ENCODE data around the gene HACE1.

HACE1 gene

DNA sequence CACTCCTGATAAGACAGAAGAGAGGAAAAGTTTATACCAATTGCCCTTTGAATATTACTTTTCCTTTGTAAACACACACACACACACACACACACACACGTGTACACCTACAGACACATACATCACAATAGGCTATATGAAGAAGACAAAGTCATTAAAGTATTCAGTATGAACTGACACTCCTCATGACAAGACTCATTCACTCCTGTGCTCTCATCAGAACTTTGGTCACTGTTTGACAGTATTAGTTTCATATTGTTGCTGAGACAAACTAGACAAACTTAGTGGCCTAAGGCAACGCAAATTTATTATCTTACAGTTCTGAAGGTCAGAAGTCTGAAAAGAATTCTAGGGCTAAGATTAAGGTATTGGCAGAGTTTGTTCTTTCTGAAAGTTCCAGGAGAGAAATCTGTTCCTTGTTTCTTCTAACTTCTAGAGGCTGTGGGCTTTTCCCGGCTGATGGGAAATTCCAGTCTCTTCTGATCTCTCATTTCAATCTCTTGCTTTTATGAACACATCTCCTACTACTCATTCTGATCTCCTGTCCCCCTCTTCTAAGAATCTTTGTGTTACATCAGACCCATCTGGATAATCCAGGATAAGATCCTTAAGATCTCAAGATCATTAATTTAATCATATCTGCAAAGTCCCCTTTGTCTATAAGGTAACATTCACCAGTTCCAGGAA lies 171.3 kb downstream of the HACE1 start:
- H3K4me3 Mint-ChIP-seq = no peak overlapping the region
- peaks cover 9% of the 10 kb centered on the region for H3K4me1 Mint-ChIP-seq
- no peak overlapping the region for H3K27ac Mint-ChIP-seq
- no peaks in the 10 kb centered on the region for H3K36me3 Mint-ChIP-seq
- peaks cover 4% of the 10 kb centered on the region for H3K9me3 Mint-ChIP-seq
- no peaks in the 10 kb centered on the region for H3K27me3 Mint-ChIP-seq

DNA sequence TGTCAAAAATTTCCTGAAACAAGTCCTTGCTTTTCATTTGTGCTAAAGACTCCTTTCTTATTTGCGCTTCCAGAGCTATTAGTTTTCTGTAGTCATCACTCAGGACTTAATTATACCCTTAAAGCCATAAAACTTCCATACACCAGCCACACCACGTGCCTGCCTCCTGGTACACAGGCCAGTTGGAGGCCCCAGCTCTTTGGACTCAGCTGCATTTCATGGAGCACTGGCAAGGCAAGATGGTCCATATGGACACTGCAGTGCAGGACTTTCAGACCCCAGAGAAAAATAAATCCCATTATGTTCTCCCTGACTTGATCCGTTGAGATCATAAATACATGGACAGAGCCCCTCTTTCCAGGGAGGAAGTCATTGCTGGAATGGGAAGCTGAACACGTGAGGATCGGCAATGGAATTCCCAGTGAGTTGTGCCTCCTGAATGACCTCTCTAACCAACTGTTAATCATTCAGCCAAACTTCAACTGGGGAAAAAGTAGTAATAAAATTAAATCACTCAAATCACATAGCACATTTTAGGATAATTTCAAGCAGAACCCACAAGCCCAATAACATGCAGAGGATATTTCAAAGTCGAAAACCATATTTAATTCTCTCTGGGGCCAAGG lies 173.1 kb downstream of the HACE1 start:
- H3K9me3 Mint-ChIP-seq = peaks cover 4% of the 10 kb centered on the region
- peaks cover 16% of the 10 kb centered on the region for H3K4me1 Mint-ChIP-seq
- no peak overlapping the region for H3K4me3 Mint-ChIP-seq
- no peaks in the 10 kb centered on the region for H3K27me3 Mint-ChIP-seq
- no peaks in the 10 kb centered on the region for H3K36me3 Mint-ChIP-seq
- H3K27ac Mint-ChIP-seq = no peak overlapping the region

DNA sequence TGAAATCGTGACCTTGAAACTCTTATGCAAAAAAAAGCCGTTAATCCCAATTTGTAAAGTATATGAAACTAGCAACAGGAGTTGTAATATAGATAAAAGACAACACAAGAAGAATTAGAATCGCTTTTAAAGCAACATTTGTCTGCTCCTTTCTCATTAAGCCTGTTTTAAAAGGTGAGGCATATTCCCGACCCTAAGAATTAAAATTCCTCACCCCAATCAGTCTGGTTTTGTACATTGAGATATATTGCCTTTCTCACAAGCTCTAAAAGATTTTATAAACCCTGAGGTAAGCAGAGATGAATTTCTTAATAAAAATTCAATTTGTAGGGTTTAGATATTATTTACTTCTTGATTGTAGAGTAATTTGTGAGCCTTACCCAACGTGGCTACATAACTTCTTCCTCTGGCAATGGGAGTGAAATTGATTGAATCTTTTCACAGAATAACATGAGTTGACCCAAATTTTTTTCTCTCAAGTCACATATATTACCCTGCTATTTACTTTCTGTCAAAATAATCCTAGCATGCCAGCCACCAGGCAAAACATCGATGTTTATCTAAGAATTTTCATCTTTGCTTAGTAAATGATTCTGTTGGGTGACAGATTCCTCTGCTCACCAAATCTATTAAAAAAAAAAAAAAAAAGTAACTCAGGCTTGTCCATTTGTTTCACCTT lies 173.7 kb downstream of the HACE1 start:
- Mint-ChIP-seq H3K4me3 (no peak overlapping the region), H3K27me3 (no peaks in the 10 kb centered on the region), H3K9me3 (peaks cover 4% of the 10 kb centered on the region), H3K27ac (no peak overlapping the region), H3K36me3 (no peaks in the 10 kb centered on the region), H3K4me1 (peaks cover 16% of the 10 kb centered on the region)

DNA sequence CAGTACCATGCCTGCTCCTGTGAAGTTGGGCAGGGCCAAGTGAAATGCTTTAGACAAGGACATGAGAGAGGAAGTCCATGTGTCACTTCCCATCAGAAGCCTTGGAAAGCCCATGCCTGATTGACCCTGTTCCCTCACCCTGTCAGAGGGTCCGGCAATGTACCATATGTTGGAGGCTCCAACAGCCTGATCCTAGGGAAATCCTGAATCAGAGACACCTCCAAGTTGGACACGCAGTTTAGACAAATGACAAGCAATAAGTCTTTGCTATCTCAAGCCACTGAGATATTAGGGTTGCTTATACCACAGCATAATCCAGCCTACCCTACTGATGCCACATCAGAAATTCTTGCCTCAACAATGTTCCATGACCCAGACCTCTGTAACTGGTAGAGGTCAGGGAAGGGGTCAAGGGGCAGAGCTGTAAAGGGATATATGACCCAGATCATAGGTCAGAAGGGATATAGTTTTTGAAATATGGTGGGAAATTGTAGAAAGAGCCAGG lies 174.8 kb downstream of the HACE1 start:
- H3K27me3 Mint-ChIP-seq = no peaks in the 10 kb centered on the region
- H3K36me3 Mint-ChIP-seq = no peaks in the 10 kb centered on the region
- no peak overlapping the region for H3K4me3 Mint-ChIP-seq
- peaks cover 16% of the 10 kb centered on the region for H3K4me1 Mint-ChIP-seq
- H3K9me3 Mint-ChIP-seq = no peaks in the 10 kb centered on the region
- no peak overlapping the region for H3K27ac Mint-ChIP-seq

DNA sequence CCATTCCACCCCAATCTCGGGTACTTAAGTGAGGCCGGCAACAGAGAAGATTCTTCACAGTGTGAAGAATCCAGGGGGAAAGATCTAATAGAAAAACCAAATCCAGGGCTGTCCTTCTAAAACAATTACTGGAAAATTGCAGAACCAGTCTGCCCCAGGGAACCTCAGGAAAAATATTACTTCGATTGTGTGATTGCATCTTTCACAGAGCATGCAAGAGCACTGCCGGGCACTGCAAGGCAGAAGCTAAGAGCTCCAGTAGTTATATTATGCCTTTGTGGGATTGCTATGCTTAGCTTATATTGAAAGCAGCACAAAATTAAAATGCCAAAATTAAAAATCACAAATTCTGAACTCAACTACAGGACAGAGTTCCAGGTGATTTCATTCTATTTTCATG lies 175.9 kb downstream of the HACE1 start:
- Mint-ChIP-seq H3K9me3 (no peaks in the 10 kb centered on the region), H3K27me3 (no peaks in the 10 kb centered on the region), H3K4me1 (peaks cover 16% of the 10 kb centered on the region), H3K4me3 (no peak overlapping the region), H3K27ac (no peak overlapping the region), H3K36me3 (no peaks in the 10 kb centered on the region)

DNA sequence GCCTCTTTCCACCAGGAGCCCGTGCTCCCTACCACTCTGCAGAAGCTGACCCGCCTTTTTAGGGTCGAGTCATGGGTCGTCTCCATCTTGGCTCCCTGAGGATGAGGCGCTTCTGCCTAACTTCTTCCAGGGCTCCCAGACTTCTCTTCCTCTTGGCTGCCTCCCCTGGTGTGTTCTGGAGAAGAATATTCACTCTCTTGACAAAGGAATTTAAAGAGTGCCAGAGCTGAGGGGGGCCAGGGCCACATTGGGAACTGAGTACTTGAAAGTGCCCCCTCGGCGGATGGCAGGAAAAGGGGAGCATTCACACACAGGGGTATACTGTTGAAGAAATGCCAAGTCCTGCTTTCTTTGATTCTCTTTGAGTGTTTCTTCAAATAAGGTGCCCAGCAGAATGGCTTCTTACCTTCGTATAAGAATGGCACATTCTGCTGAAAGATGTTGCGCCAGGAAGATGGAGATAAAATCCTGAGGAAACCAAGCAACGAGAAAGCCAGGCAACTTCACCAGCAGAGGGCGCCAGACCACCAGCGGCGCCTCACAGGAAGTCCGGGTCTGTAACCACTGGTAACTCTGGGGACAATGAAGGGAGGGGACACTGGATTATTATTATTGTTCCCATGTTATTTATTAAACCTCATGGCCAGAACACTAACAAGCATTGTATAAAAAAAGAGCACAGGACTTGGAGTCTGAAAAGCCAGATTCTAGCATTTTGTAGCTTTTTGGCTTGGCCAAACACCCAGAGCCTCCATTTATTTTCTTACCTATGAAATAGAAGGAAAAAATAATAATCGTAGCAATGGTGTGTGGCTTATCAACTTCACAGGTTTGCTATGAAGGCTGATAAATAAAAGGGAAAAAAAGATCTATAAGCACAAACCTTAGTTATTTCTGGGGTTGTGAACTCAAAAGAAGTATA lies 176.7 kb downstream of the HACE1 start:
- Mint-ChIP-seq H3K27me3 (no peaks in the 10 kb centered on the region), H3K9me3 (no peaks in the 10 kb centered on the region), H3K36me3 (no peaks in the 10 kb centered on the region), H3K4me1 (peaks cover 16% of the 10 kb centered on the region), H3K4me3 (no peak overlapping the region), H3K27ac (no peak overlapping the region)

DNA sequence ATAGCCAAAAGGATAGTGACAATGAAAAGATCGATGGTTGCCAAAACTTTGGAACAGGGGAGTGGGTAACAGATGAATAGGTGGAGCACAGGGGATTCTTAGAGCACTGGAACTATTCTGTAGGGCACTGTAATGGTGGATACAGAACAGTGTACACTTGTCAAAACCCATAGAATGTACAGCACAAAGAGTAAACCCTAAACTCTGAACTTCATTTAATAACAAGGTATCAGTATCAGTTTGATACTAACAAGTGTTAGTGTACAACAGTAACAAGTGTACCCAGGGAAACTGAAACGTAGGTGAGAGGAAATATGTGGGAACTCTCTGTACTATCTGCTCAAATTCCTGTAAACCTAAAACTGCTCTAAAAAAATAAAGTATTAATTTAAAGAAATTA lies 179.2 kb downstream of the HACE1 start:
- Mint-ChIP-seq H3K27ac (no peak overlapping the region), H3K4me1 (peaks cover 16% of the 10 kb centered on the region), H3K9me3 (no peaks in the 10 kb centered on the region), H3K4me3 (no peak overlapping the region), H3K27me3 (no peaks in the 10 kb centered on the region), H3K36me3 (no peaks in the 10 kb centered on the region)

DNA sequence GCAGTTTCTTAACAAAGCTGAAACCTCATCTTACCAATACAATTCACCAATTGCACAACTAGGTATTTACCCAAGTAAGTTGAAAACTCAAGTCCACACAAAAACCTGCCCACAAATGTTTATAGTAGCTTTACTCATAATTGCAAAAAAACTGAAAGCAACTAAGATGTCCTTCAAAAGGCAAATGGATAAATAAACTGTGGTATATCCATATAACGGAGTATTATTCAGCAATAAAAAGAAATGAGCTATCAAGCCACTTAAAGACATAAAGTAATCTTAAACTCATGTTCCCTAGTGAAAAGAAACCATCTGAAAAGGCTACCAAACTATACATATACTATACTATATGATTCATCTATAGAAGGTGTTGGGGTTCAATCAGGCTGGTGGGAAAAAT lies 179.7 kb downstream of the HACE1 start:
- Mint-ChIP-seq H3K4me3 (no peak overlapping the region), H3K36me3 (no peaks in the 10 kb centered on the region), H3K27me3 (no peaks in the 10 kb centered on the region), H3K27ac (no peak overlapping the region), H3K9me3 (no peaks in the 10 kb centered on the region), H3K4me1 (peaks cover 16% of the 10 kb centered on the region)

Measured in activated naive CD4-positive, alpha-beta T cell treated with anti-CD3 and anti-CD28 coated beads, Interleukin-2, amount 50 U/mL, for 24 hours (primary cell).